ENCODE measurements around the gene KIAA1671. TPM values are rescaled to one million over a fixed set of nuclear protein-coding genes. Genes with fewer than 3 reads are reported as not detected.

Gene KIAA1671
- total and polyA plus RNA-seq, 2 donors: 4.1 to 8.0 TPM

DNA sequence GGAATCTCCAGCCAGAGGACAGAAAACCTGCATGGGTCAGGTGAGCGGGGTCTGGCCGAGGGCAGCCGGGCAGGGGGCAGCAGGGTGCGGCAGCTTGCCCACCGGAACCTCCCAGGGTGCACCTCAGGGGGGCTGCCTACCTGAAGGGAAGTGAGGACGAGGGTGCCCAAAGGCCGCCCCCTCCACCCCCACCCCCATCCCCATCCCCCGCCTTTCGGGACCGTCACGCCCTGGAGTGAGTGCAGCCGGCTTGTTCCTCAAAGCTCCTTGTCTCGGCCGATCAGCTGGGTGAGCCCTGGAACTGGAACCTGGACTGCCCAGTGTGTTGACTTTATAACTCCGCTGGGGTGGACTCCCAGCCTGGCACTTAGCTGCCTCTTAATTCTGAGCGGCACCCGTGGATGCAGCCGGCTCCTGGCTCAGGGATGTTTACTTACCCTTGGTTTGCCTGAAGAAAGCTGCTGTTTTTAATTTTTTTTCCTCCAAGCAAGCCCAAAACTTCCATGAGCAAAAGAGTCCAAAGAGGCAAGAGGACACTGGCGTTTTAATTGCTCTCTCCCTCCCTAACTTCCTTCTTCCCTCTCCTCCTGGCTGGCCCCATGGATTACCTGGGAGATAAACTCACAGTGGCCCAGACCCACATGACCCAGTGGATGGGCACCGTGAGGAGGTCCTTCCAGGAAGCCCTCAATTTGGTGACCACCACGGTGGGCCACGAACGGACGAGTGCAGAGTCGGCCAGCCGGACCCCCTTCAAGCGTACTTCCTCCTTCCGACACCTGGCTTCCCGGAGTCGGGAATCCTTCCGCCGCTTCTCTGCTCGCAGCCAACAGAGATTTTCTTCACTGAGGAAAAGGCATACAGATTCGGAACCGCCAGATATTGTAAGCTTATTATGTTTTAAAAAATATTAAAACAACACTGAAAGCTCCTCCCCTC, 159.3 kb downstream of the KIAA1671 start:
- H3K4me3 ChIP-seq (ENCODE audit: low read length in 2 of 2): peak overlapping the region; percentile 43 to 76
- H3K9me3 ChIP-seq (ENCODE audit: control insufficient read depth in 2 of 2, insufficient read depth in 1 of 2, low read length in 1 of 2): no peaks in the 10 kb centered on the region
- 18% methylated on average over 35 of the region's 35 CpGs for WGBS
- peaks cover 21 to 34% of the 10 kb centered on the region in 2 donors for H3K4me1 ChIP-seq (ENCODE audit: control insufficient read depth in 2 of 2, insufficient read depth in 2 of 2, low read length in 2 of 2)
- H3K27me3 ChIP-seq (ENCODE audit: control insufficient read depth in 2 of 2, insufficient read depth in 1 of 2, low read length in 1 of 2): peaks cover 0 to 49% of the 10 kb centered on the region in 2 donors
- H3K27ac ChIP-seq (ENCODE audit: low read depth in 1 of 2, low read length in 1 of 2): peak overlapping the region in 1 of 2 donors; percentile 78
- no peak for DNase-seq (ENCODE audit: low read depth in 6 of 9, low spot score in 9 of 9)
- peaks cover 0 to 5% of the 10 kb centered on the region in 2 donors for H3K36me3 ChIP-seq (ENCODE audit: control insufficient read depth in 2 of 2, insufficient read depth in 2 of 2, low read length in 1 of 2)

GRCh38 chr22:25112538-25113253, 160.2 kb downstream of the KIAA1671 start:
- Histone ChIP-seq H3K4me1 (ENCODE audit: control insufficient read depth in 2 of 2, insufficient read depth in 2 of 2, low read length in 2 of 2) (peaks cover 21 to 34% of the 10 kb centered on the region in 2 donors), H3K27me3 (ENCODE audit: control insufficient read depth in 2 of 2, insufficient read depth in 1 of 2, low read length in 1 of 2) (peaks cover 0 to 49% of the 10 kb centered on the region in 2 donors), H3K4me3 (ENCODE audit: low read length in 2 of 2) (peak overlapping the region in 1 of 2 donors; percentile 76), H3K27ac (ENCODE audit: low read depth in 1 of 2, low read length in 1 of 2) (peak overlapping the region in 1 of 2 donors; percentile 64), H3K36me3 (ENCODE audit: control insufficient read depth in 2 of 2, insufficient read depth in 2 of 2, low read length in 1 of 2) (peaks cover 0 to 7% of the 10 kb centered on the region in 2 donors), H3K9me3 (ENCODE audit: control insufficient read depth in 2 of 2, insufficient read depth in 1 of 2, low read length in 1 of 2) (no peaks in the 10 kb centered on the region)
- WGBS: 84% methylated on average over 20 of the region's 20 CpGs
- no peak for DNase-seq (ENCODE audit: low read depth in 6 of 9, low spot score in 9 of 9)

GRCh38 chr22:25113316-25113721, 160.8 kb downstream of the KIAA1671 start:
- peaks cover 21 to 34% of the 10 kb centered on the region in 2 donors for H3K4me1 ChIP-seq (ENCODE audit: control insufficient read depth in 2 of 2, insufficient read depth in 2 of 2, low read length in 2 of 2)
- no peak for DNase-seq (ENCODE audit: low read depth in 6 of 9, low spot score in 9 of 9)
- peaks cover 0 to 49% of the 10 kb centered on the region in 2 donors for H3K27me3 ChIP-seq (ENCODE audit: control insufficient read depth in 2 of 2, insufficient read depth in 1 of 2, low read length in 1 of 2)
- H3K9me3 ChIP-seq (ENCODE audit: control insufficient read depth in 2 of 2, insufficient read depth in 1 of 2, low read length in 1 of 2): no peaks in the 10 kb centered on the region
- peak overlapping the region in 1 of 2 donors; percentile 64 for H3K27ac ChIP-seq (ENCODE audit: low read depth in 1 of 2, low read length in 1 of 2)
- H3K36me3 ChIP-seq (ENCODE audit: control insufficient read depth in 2 of 2, insufficient read depth in 2 of 2, low read length in 1 of 2): peaks cover 0 to 11% of the 10 kb centered on the region in 2 donors
- 82% methylated on average over 7 of the region's 7 CpGs for WGBS
- H3K4me3 ChIP-seq (ENCODE audit: low read length in 2 of 2): no peak overlapping the region

DNA sequence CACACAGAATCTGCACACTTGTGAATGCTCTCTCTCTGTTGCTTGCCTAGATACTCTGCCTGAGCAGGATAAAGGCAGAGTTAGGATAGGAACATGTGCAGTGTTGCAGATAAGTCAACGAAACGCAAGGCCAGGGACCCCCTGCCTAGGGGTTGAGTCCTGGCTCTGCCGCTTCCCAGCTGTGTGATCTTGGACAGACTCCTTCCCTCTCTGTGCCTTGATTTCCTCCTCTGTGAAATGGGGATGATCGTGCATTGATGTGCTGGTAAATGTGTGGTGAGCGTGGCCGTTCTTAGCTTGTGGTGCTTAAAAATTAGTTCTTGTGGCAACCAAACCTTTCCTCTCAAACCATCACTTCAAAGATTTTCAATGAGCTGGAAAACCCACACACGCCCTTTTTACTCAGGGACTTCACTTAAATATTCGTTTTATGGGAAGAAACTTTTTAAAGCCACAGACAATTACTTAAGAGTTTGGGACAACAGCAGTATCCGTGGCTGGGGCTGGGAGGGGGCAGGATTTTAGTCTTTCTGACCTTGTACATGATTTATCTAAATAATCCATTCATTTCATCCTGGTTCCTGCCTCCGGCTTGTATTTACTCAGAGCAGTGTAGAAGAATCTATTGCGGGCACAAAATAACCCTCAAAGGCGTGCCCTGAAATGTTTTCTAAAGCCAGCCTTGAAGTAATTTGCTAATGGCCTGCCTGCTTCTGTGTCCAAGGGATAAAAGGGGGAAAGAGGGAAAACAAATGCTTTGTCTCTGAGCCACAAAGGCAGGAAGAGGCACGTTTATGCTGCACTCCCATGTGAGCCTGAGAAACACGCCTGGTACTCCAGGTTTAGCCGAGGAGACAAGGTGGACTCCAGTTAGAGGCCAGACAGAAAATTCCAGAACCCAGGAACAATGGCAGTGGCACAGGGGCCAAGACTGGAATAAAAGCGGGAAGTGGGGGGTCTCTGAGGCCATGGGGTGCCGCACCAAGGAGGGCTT, 162.2 kb downstream of the KIAA1671 start:
- H3K4me3 ChIP-seq (ENCODE audit: low read length in 2 of 2): no peak overlapping the region
- H3K9me3 ChIP-seq (ENCODE audit: control insufficient read depth in 2 of 2, insufficient read depth in 1 of 2, low read length in 1 of 2): no peaks in the 10 kb centered on the region
- no peak for DNase-seq (ENCODE audit: low read depth in 6 of 9, low spot score in 9 of 9)
- peaks cover 0 to 14% of the 10 kb centered on the region in 2 donors for H3K36me3 ChIP-seq (ENCODE audit: control insufficient read depth in 2 of 2, insufficient read depth in 2 of 2, low read length in 1 of 2)
- H3K27me3 ChIP-seq (ENCODE audit: control insufficient read depth in 2 of 2, insufficient read depth in 1 of 2, low read length in 1 of 2): peaks cover 0 to 54% of the 10 kb centered on the region in 2 donors
- H3K27ac ChIP-seq (ENCODE audit: low read depth in 1 of 2, low read length in 1 of 2): peak overlapping the region in 1 of 2 donors; percentile 47
- peaks cover 23 to 39% of the 10 kb centered on the region in 2 donors for H3K4me1 ChIP-seq (ENCODE audit: control insufficient read depth in 2 of 2, insufficient read depth in 2 of 2, low read length in 2 of 2)
- 92% methylated on average over 17 of the region's 17 CpGs for WGBS

DNA sequence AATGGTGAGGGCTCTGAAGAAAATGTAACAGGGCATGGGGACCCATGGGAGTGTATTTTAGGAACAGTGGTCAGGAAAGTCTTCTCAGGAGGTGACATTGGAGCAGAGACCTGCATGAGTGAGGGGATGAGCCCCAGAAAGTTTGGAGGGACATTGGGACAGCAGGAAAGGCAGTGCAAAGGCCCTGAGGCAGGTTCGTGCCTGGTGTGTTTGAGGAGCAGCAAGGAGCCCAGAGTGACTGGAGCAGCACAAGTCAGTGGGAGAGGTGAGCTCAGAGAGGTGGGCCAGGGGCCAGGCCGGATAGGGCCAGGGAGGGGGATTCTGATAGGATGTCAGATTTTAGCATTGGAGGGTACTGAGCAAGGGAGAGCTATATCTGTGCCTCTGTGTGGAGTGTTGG, 167.1 kb downstream of the KIAA1671 start:
- Histone ChIP-seq H3K27me3 (ENCODE audit: control insufficient read depth in 2 of 2, insufficient read depth in 1 of 2, low read length in 1 of 2) (peaks cover 0 to 13% of the 10 kb centered on the region in 2 donors), H3K36me3 (ENCODE audit: control insufficient read depth in 2 of 2, insufficient read depth in 2 of 2, low read length in 1 of 2) (peaks cover 0 to 20% of the 10 kb centered on the region in 2 donors), H3K4me1 (ENCODE audit: control insufficient read depth in 2 of 2, insufficient read depth in 2 of 2, low read length in 2 of 2) (peaks cover 9 to 17% of the 10 kb centered on the region in 2 donors), H3K27ac (ENCODE audit: low read depth in 1 of 2, low read length in 1 of 2) (peak overlapping the region in 1 of 2 donors; percentile 73), H3K4me3 (ENCODE audit: low read length in 2 of 2) (no peak overlapping the region), H3K9me3 (ENCODE audit: control insufficient read depth in 2 of 2, insufficient read depth in 1 of 2, low read length in 1 of 2) (no peaks in the 10 kb centered on the region)
- DNase-seq (ENCODE audit: low read depth in 6 of 9, low spot score in 9 of 9): no peak
- WGBS: 93% methylated on average over 2 of the region's 2 CpGs

DNA sequence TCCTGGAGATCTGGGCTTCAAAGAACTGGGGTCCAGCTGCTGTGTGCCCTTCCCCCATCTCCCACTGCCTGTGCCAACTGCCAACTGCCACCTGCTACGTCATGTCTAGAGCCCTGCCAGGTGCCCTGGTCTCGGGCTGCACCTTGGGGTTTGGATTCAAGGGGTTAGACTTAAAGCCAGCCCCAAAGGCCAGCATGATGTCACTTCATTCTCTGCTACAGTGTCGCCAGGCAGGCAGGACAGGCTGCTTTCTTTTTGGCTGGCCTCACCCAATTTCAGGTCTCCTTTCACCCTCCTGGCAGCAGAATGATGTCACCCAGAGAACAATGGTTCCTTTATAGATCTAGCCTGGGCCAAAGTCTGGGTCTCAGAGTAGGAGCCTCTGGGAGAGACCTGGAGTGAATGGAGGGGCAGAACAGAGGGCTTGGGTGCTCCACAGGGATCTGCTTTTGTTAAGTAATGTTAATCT, 167.6 kb downstream of the KIAA1671 start:
- peaks cover 0 to 12% of the 10 kb centered on the region in 2 donors for H3K27me3 ChIP-seq (ENCODE audit: control insufficient read depth in 2 of 2, insufficient read depth in 1 of 2, low read length in 1 of 2)
- H3K4me3 ChIP-seq (ENCODE audit: low read length in 2 of 2): no peak overlapping the region
- peaks cover 9 to 16% of the 10 kb centered on the region in 2 donors for H3K4me1 ChIP-seq (ENCODE audit: control insufficient read depth in 2 of 2, insufficient read depth in 2 of 2, low read length in 2 of 2)
- 5% methylated on average over 3 of the region's 3 CpGs for WGBS
- H3K9me3 ChIP-seq (ENCODE audit: control insufficient read depth in 2 of 2, insufficient read depth in 1 of 2, low read length in 1 of 2): no peaks in the 10 kb centered on the region
- H3K36me3 ChIP-seq (ENCODE audit: control insufficient read depth in 2 of 2, insufficient read depth in 2 of 2, low read length in 1 of 2): peaks cover 0 to 20% of the 10 kb centered on the region in 2 donors
- H3K27ac ChIP-seq (ENCODE audit: low read depth in 1 of 2, low read length in 1 of 2): peak overlapping the region; percentile 30 to 73
- DNase-seq (ENCODE audit: low read depth in 6 of 9, low spot score in 9 of 9): peak in 6 of 9 donors; percentile 27 to 72 (median 38)

DNA sequence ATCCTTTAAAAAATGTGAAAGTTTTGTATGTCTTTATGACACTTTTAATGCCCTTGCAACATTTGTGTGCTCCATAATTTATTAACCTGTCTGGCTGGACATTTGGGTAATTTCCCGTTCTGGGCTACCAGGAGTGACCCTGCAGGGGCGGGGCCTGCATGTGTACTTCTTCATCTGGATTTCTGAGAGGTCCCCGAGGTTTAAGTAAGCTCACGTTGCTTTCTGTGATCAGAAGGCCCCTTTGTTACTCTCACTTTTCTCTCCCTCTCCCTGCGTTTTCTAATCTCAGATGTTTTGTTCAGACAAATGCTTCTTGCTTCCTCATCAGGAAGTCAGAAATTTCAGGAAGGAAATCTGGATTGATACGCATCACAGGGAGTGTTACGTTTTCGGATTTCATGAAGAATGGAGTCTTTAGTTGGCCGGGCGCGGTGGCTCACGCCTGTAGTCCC, 168.3 kb downstream of the KIAA1671 start:
- DNase-seq (ENCODE audit: low read depth in 6 of 9, low spot score in 9 of 9): peak in 1 of 9 donors; percentile 14

GRCh38 chr22:25122136-25122764, 169.7 kb downstream of the KIAA1671 start:
- WGBS: 98% methylated on average over 14 of the region's 14 CpGs
- Histone ChIP-seq H3K27me3 (ENCODE audit: control insufficient read depth in 2 of 2, insufficient read depth in 1 of 2, low read length in 1 of 2) (peaks cover 0 to 11% of the 10 kb centered on the region in 2 donors), H3K4me1 (ENCODE audit: control insufficient read depth in 2 of 2, insufficient read depth in 2 of 2, low read length in 2 of 2) (peaks cover 9 to 16% of the 10 kb centered on the region in 2 donors), H3K9me3 (ENCODE audit: control insufficient read depth in 2 of 2, insufficient read depth in 1 of 2, low read length in 1 of 2) (no peaks in the 10 kb centered on the region), H3K36me3 (ENCODE audit: control insufficient read depth in 2 of 2, insufficient read depth in 2 of 2, low read length in 1 of 2) (peaks cover 0 to 15% of the 10 kb centered on the region in 2 donors), H3K27ac (ENCODE audit: low read depth in 1 of 2, low read length in 1 of 2) (no peak overlapping the region), H3K4me3 (ENCODE audit: low read length in 2 of 2) (no peak overlapping the region)
- DNase-seq (ENCODE audit: low read depth in 6 of 9, low spot score in 9 of 9): no peak

More for the DNA sequence above, 168.3 kb downstream of the KIAA1671 start:
- Histone ChIP-seq H3K27ac (ENCODE audit: low read depth in 1 of 2, low read length in 1 of 2) (peak overlapping the region in 1 of 2 donors; percentile 25), H3K27me3 (ENCODE audit: control insufficient read depth in 2 of 2, insufficient read depth in 1 of 2, low read length in 1 of 2) (peaks cover 0 to 11% of the 10 kb centered on the region in 2 donors), H3K4me3 (ENCODE audit: low read length in 2 of 2) (no peak overlapping the region), H3K36me3 (ENCODE audit: control insufficient read depth in 2 of 2, insufficient read depth in 2 of 2, low read length in 1 of 2) (peaks cover 0 to 20% of the 10 kb centered on the region in 2 donors), H3K9me3 (ENCODE audit: control insufficient read depth in 2 of 2, insufficient read depth in 1 of 2, low read length in 1 of 2) (no peaks in the 10 kb centered on the region), H3K4me1 (ENCODE audit: control insufficient read depth in 2 of 2, insufficient read depth in 2 of 2, low read length in 2 of 2) (peaks cover 9 to 16% of the 10 kb centered on the region in 2 donors)
- WGBS: 40% methylated on average over 12 of the region's 12 CpGs

Measured in thymus (tissue), 11 donors.